Epithelial cell of esophagus (primary cell): ENCODE measurements around the gene ADORA2A.

Experiments used
- DNase-seq: peaks from one replicate; pipeline ENCODE4 v3.0.0; 2010; ENCODE audit warnings: low read depth
- H3K4me3 ChIP-seq: 2 replicates; pipeline ENCODE4 v1.5.1; 2011; ENCODE audit warnings: mild to moderate bottlenecking, low read length, control low read depth
- TF ChIP-seq, protein P1 (sequence below): IDR thresholded peaks from 2 replicates; pipeline ENCODE4 v1.5.1; 2011; ENCODE audit warnings: low read depth, mild to moderate bottlenecking, low read length, control low read depth, inconsistent platforms; ENCODE audit not compliant: insufficient read depth; ENCODE audit errors: missing control alignments

ADORA2A gene

GRCh38 chr22:24437091-24437490, 9.7 kb downstream of the ADORA2A start:
- no peak overlapping the region for H3K4me3 ChIP-seq
- TF ChIP-seq, protein P1, sequence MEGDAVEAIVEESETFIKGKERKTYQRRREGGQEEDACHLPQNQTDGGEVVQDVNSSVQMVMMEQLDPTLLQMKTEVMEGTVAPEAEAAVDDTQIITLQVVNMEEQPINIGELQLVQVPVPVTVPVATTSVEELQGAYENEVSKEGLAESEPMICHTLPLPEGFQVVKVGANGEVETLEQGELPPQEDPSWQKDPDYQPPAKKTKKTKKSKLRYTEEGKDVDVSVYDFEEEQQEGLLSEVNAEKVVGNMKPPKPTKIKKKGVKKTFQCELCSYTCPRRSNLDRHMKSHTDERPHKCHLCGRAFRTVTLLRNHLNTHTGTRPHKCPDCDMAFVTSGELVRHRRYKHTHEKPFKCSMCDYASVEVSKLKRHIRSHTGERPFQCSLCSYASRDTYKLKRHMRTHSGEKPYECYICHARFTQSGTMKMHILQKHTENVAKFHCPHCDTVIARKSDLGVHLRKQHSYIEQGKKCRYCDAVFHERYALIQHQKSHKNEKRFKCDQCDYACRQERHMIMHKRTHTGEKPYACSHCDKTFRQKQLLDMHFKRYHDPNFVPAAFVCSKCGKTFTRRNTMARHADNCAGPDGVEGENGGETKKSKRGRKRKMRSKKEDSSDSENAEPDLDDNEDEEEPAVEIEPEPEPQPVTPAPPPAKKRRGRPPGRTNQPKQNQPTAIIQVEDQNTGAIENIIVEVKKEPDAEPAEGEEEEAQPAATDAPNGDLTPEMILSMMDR: no peak
- DNase-seq: no peak

GRCh38 chr22:24437741-24438328, 10.4 kb downstream of the ADORA2A start:
- TF ChIP-seq, protein P1: no peak
- DNase-seq: peak; percentile 65

GRCh38 chr22:24440270-24440717, 12.9 kb downstream of the ADORA2A start:
- TF ChIP-seq, protein P1: no peak
- DNase-seq: no peak
- H3K4me3 ChIP-seq: no peak overlapping the region

More at GRCh38 chr22:24437741-24438328, 10.4 kb downstream of the ADORA2A start:
- no peak overlapping the region for H3K4me3 ChIP-seq

GRCh38 chr22:24440718-24441405, 13.5 kb downstream of the ADORA2A start:
- TF ChIP-seq, protein P1: no peak
- no peak for DNase-seq
- no peak overlapping the region for H3K4me3 ChIP-seq

GRCh38 chr22:24441406-24442351, 14.3 kb downstream of the ADORA2A start:
- DNase-seq: no peak
- TF ChIP-seq, protein P1: no peak
- no peak overlapping the region for H3K4me3 ChIP-seq

DNA sequence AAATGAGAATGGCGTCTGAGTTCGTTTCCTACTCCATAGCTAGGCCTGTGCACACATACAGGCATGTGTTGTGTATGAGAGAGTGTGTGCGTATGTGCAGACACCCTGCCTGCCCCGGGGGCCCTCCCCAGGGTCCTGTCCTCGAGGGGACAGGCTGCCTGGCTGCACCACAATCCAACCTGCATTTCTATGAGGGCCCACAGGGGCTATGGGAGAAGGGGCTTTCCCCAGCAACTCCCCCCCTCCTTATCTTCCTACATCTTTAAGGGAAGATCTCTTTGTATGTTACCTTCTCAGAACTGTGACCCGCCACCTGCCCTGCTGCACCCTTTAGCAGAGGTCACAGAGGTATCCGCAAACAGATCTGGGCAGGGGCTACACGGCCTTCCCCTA, 14.9 kb downstream of the ADORA2A start:
- TF ChIP-seq, protein P1: no peak
- no peak overlapping the region for H3K4me3 ChIP-seq

More for the DNA sequence above, 14.9 kb downstream of the ADORA2A start:
- no peak for DNase-seq
